GM19452 (cell line): Measurements from ENCODE around the gene TRPM7.
A peak's percentile ranks its signal among the peaks of the same experiment; 100 is the strongest.
"Not testable (repeated sequence)": the region's sequence is repeated elsewhere in the genome, so short reads cannot be mapped to it uniquely, and the experiment has no call there.

ENCODE experiments used
- ATAC-seq: cut with Tn5 transposase; IDR thresholded peaks from one replicate; pipeline ENCODE4 v1.9.1; 2021; ENCODE audit not compliant: unreplicated experiment

The TRPM7 gene, protein sequence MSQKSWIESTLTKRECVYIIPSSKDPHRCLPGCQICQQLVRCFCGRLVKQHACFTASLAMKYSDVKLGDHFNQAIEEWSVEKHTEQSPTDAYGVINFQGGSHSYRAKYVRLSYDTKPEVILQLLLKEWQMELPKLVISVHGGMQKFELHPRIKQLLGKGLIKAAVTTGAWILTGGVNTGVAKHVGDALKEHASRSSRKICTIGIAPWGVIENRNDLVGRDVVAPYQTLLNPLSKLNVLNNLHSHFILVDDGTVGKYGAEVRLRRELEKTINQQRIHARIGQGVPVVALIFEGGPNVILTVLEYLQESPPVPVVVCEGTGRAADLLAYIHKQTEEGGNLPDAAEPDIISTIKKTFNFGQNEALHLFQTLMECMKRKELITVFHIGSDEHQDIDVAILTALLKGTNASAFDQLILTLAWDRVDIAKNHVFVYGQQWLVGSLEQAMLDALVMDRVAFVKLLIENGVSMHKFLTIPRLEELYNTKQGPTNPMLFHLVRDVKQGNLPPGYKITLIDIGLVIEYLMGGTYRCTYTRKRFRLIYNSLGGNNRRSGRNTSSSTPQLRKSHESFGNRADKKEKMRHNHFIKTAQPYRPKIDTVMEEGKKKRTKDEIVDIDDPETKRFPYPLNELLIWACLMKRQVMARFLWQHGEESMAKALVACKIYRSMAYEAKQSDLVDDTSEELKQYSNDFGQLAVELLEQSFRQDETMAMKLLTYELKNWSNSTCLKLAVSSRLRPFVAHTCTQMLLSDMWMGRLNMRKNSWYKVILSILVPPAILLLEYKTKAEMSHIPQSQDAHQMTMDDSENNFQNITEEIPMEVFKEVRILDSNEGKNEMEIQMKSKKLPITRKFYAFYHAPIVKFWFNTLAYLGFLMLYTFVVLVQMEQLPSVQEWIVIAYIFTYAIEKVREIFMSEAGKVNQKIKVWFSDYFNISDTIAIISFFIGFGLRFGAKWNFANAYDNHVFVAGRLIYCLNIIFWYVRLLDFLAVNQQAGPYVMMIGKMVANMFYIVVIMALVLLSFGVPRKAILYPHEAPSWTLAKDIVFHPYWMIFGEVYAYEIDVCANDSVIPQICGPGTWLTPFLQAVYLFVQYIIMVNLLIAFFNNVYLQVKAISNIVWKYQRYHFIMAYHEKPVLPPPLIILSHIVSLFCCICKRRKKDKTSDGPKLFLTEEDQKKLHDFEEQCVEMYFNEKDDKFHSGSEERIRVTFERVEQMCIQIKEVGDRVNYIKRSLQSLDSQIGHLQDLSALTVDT (N-terminal part only)

DNA sequence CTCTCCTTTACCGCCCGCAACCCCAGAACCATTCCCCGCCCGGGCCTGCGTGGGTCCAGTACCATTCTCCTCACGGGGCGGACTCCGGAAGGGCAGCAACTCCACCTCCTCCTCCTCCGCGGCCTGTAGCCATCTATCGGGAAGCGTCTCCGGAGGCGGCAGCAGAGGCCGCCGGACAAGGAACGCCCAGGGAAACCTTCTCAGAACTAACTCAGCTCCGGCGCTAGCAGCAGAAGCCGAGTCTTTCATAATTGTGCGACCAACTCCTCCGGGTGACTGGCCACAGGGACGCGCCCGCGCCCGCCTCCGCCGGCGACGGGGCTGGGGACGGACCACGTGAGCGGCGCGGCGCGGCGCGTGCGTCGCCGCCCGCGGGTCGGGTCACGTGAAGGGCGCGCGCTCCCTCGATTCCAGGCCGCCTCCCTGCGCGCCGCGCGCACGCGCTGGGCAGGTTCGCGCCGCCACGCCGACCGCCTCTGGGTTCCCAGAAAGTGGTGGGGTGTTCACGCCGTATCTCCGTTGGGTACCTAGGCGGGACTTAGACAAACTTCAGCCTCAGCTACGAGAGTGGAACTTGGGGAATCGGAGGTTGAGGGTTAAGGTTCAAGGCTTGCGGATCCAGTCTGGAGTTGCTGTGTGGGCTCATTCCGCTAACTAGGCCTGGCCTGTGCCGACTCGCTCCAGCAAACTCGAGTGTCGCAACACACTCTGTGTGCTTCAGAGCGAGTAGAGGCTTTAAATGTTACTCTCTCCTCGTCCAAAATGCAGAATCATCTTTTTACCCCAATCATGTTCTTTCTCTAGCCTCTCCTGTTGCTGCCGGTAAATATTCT lies at the start of gene TRPM7:
TSS of gene TRPM7 (minus strand) at position 329 of the 833 bp plus-strand sequence. CDS start at position 65, 264 bp downstream.
- ATAC-seq = peak; percentile 84

DNA sequence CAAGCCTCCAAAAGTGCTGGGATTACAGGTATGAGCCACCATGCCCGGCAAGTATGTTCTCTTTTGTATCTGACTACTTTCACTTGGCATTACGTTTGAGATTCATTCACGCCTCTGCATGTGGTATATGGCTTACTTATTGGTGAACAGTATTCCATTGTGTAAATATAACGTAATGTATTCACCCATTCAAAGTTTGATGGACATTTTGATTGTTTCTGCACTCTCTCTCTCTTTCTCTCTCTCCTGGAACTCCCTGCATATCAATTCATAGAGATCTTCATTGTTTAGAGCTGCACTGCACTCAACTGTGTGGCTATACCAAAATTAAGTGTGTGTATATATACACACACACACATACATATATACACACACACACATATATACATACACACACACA lies 48.6 kb upstream of the TRPM7 start:
- ATAC-seq = no peak

DNA sequence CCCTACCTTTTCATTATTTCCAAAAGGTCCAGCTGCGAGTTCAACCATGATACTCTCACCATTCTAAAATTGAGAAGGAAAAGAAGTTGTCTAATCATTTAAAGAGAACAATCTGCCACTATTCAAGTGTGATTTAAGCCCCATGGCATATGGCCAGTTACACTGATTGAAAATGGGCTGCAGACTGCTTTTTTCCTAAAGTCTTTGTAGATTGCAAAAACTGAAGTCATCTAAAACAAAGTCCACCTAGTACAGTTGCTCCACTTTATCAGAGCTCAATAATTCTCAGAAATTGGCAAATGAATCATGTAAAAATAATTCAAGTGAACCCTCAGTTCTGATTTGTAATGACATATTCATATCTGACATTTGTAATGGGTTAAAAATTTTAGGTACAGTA lies 39.7 kb upstream of the TRPM7 start:
- ATAC-seq = no peak

DNA sequence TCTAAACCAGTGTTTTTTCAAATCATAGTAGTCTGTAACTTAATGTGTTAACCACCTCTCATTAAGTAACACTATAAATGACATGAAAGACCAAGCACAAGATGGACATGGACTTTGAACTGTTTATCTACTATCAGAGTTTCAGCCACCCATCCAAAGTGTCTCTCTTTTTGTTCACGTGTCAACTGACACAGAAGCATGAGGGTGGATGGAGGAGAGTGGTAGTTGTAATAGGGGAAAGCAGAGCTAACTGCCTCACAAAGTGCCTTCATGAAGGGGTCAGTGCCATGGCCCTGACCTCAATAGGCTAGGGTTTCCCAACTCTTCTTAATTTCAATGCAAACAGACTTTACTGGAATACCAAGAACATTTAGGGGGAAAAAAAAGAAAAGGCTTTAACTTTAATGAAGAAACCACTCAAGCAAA lies 32.1 kb upstream of the TRPM7 start:
- no peak for ATAC-seq

DNA sequence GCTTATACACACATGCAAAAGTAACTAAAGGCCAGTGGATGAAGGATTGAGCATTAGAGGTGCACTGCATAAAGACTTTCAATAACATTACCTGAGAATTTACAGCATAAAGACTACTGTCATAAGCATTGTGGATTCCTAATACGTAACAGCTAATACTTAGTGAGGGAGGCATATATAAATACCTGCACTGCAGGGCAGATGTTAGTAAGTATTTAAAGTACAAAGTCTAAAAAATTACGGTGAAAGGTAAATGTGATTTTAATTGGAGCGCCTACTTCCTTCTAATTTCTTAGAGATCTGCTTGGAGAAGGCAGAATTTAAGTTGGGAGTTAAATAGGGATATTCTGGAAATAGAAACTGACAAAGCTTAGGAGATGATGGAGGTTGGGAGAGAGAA lies 25.4 kb upstream of the TRPM7 start:
- no peak for ATAC-seq

DNA sequence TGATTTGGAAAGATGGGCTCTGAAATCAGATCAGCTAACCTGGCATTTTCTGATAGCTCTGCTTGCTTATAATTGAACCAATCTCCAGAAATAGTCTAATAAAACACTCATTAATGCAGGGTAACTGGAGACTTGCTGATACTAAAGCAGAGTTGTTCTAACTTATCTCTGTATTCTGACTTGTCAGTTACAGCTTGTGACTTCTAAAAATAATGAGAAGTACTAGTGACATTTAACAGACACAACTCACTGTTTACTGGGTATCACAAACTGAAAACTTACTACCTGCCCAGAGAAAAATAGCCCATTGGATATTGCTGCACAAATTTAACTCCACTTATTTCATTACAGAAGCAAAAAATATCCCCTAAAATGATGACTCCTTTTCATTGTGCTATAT lies 24.0 kb upstream of the TRPM7 start:
- no peak for ATAC-seq

DNA sequence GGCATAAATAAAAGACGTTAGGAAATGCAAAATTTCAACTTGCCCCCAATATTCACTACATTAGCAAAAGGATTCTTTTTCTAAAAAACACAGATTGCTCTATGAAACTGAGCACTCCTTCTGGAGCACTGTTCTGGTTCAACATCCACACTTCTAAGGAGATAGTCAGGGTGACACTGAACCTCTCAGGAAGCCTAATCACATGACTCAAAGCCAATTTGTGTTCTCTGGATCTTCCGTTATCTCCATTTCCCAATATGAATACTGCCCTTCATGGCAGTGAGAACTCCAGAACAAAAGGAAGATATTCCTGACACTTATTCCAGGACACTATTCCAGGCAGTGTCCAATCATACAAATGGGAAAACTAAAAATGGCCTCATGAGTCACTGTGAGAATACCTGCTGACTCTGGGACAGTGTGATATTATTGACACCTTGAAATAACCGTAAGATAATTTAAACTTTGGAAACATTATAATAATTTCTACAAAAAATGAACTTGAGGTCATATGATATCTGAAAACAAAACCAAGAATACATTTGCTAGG lies 21.4 kb upstream of the TRPM7 start:
- ATAC-seq = no peak

DNA sequence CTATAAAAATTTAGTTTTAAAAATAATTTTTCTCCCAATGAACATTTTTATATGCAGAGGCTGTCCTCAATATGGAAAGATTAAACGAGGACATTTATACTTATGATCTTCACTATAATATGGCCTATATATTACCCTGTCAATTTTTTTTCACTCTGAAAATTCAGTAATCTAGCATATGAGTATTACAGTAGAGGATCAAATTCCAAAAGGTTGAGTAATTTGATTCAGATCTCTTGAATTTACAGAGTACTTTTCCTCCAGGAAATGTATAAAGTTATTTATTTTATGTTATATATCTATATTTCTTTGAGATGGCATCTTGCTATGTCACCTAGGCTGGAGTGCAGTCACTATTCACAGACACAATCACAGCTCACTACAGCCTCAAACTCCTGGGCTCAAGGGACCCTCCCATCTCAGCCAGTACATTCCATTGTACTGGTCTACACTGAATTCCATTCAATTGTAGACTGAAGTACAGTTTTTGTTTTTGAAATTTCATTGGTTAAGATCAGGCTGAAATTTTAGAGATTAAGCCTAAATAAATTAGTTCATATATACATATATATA lies 16.3 kb upstream of the TRPM7 start:
- ATAC-seq = no peak

DNA sequence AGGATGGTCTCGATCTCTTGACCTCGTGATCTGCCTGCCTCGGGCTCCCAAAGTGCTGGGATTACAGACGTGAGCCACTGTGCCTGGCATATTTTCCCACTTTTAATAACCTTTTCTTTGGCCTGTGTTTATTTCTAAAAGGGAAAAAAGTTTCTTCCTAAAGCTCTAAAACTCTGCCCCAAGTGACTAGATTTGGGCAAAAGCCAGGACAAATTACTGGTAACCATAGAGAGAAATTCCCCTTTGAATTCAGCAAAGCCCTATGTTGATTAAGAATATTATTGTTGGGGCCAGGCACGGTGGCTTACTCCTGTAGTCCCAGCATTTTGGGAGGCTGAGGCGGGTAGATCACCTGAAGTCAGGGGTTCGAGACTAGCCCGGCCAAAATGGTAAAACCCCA lies 11.5 kb upstream of the TRPM7 start:
- no peak for ATAC-seq

DNA sequence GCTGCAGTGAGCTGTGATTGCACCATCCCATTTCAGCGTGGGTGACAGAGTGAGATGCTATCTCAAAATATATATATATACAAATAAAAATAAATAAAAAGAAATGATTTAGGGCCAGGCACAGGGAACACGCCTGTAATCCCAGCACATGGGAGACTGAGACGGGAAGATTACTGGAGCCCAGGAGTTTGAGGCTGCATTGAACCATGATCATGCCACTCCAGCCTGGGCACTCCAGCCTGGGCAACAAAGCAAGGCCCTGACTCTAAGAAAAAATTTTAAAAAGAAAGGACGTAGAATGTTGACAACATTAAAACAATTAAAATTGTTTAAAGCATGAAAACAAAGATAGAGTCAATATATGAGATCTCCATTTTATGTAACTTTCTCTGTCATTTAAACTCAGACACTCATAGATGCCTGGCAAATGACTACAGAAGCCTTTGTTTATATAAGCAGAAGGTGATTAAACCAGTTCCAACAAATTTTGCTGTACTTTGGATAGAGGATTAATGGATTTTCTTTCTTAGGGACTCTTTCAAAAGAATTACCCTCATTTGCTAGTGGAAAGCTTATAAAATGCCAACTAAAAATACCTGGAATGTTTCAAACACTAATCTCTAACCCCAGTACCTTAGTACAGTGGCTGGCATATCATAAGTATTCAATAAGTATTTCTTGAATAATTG lies 10.7 kb upstream of the TRPM7 start:
- ATAC-seq = no peak

DNA sequence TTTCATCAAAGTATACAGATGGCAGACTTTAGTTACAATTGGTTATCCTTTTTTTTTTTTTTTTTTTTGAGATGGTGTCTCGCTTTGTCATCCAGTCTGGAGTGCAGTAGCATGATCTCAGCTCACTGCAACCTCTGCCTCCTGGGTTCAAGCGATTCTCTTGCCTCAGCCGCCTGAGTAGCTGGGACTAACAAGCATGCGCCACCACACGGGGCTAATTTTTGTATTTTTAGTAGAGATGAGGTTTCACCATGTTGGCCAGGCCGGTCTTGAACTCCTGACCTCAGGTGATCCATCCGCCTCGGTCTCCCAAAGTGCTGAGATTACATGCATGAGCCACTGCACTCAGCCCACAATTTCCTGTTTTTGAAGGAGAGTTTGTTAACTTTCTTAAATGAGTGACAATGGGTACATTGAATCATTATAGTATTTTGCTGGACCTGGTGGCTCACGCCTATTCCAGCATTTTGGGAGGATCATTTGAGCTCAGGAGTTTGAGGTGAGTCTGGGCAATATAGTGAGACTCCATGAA lies 8.1 kb upstream of the TRPM7 start:
- not testable (repeated sequence) for ATAC-seq

DNA sequence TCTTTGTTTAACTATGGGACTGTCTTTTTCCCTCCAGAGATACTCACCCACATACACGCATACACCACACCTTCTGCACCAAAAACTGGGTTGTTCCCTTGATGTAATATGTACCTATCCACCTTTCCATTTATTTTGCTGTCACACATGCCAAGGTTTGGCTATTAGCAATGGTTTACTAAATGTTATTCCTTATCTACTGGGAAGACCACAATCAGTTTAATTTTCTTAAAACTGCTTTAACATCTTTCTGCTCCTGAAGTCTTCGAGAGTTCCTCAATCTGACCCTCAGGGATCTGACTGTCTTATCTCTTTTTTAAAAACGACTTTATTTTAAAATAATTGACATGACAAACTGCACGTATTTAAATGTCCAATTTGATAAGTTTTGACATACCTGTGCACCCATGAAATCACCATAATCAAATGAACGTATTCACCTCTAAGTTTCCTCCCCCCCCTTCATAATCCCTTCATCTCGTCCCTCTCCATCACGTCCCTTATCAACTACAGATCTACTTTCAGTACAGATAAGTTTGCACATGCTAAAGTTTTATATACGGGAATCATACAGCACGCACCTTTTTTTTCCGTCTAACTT lies 805 bp upstream of the TRPM7 start:
- peak; percentile 1 for ATAC-seq

DNA sequence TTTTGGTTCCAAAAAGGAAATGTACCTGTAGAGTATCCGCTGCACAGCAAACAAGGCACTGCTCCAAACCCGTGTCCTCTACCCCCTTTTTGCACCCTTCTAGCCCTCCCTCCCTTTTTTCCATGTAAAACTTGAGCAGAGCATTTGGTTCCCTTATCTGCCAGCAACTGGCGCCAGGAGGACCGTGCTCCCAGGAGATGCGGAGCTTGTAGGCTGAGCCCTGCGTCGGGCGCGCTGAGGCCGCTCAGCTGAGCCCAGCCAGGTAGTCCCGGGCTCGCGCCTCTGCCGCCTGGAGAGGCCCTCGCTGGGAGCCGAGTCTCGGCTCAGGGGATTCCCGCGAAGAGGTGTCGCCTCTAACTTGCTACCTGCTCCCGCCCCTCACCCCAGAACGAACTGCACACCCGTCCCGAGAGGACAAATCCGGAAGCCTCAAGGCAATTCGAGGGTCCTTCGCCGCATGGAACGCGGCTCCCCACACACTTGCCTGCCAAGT lies 575 bp downstream of the TRPM7 start:
- ATAC-seq = peak; percentile 46

DNA sequence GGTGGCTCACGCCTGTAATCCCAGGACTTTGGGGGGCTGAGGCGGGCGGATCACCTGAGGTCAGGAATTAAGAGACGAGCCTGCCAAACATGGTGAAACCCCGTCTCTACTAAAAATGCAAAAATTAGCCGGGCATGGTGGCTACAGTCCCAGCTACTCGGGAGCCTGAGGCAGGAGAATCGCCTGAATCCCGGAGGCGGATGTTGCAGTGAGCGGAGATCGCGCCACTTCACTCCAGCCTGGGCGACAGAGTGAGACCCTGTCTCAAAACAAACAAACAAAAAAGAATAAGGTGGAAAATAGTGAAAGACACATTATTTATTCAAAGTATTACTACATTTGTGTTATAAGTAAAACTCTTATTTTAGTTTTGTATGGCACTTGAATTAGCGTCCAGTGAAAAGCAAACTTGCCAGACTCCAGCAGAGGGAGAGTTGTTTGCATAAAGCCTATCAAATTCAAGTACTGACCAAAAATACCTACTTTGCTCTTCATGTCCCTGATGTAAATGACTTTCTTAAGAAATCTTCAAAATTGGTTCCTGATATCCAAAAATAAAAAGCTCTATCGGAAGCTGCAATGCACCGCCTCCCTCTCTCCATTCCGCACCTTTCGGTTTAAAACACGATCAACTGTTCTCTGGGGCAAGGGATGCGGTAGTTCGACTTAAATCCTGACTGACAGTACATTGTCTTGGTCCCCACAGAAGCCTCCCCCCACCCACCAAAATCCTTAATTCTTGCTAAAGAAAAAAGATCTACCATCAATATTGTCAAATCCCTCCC lies 1.2 kb downstream of the TRPM7 start:
- no peak for ATAC-seq

DNA sequence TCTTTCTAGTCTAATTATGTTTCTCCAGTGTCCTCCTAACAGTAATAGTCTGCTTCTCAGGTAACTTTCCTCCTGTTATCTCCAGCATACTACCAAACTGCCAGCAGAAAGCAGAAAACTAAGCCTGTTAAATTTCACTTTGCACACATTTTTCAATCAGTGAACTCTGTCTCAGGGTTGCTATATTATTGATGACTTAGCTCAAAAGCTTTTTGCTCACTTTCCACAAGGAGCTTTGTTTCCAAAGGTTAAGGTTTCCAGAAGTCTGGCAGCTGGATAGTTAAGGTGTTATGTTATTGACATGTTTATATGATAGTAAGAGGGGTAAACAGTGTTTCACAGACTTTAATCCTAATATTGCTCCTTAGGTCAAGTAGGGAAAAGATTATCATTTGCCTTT lies 5.1 kb downstream of the TRPM7 start:
- no peak for ATAC-seq

DNA sequence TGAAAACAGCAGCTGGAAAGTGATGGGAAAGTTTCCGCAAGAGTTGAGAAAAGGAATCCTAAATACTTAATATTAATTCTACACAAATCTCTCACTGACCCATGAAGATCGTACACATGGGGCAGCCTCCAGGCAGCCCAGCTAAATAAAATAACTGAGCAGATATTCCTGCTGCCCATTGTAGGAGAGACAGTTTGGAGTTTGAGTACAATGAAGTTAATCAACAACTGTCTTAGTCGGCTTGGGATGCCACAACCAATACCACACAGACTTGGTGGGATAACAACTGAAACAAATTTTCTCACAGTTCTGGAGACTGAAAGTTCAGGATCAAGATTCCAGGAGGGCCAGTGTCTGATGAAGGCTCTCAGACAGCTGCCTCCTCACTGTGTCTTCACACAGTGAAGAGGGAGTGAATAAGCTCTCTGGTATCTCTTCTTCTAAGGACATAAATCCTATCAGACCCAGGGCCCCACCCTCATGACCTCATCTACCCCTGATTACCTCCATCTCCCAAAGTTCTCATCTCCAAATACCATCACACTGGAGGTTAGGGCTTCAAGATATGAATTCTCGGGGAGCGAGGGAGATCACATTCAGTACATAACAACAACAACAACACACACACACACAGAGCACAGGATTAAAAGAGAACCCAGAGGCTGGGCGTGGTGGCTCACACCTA lies 9.7 kb downstream of the TRPM7 start:
- ATAC-seq = no peak

DNA sequence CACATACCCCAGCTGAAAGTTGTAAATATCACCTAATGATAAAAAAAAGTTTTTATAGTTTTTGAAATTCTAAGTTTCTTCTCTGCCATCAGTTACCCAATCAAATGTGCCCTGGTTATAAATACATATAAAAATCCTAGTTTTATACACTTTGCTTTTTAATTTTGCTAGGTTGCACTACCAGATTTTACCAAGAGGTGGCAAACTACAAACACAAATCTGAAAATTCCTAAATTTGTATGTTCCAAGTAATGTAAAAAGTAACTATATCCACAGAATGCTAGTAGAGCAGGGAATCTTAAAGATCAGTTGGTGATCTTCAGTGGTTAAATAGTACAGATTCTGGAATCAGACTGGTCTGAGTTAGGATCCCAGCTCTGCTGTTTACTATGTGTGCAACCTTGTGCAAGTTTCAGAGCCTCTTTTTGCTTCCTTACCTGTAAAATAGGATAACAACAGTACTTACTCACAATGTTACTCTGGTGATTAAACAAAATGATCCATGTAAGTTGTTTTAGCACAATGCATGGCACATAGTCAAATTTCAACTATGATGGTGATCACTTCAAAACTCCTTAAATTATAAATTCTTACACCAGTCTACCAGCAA lies 11.0 kb downstream of the TRPM7 start:
- no peak for ATAC-seq
